Head of caudate nucleus (tissue), 42 donors: ENCODE measurements around the gene MYO18A.

ENCODE experiments used
- DNase-seq, 42 donors: peaks; one replicate each; pipeline versions ENCODE4 v3.0.0 to v3.0.0-alpha.2; 2020 to 2021; ENCODE audit warnings: mixed read lengths in 7 of 42
- intact Hi-C: fragments of 100-400 bp; cut with DNase I; formaldehyde crosslinking; loops from one replicate; pipeline ENCODE4 v1.15.0; 2022

The MYO18A gene

GRCh38 chr17:29079887-29080286 lies 100.3 kb downstream of the MYO18A start:
- no peak for DNase-seq
- intact Hi-C loops: no loop called here

DNA sequence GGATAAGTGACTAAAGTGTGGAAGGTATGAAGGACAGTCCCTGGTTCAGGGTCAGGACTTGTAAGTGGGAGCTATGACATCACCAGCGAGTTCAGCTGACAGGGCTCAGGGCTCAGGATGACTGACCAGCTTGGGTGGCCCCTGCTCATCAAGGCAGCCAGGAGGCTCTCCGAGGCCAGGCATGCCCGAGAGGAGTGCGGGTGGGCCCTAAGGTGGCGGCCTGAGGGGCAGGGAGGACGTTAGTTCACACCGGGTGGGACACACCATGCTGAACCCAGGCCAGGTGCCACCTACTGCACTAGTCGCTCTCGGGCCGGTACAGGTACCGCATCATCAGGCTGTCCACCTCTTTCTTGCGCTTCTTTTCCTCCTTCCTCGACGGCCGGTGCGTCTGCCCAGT lies 100.8 kb downstream of the MYO18A start:
- DNase-seq: no peak
- intact Hi-C loops: no loop called here

DNA sequence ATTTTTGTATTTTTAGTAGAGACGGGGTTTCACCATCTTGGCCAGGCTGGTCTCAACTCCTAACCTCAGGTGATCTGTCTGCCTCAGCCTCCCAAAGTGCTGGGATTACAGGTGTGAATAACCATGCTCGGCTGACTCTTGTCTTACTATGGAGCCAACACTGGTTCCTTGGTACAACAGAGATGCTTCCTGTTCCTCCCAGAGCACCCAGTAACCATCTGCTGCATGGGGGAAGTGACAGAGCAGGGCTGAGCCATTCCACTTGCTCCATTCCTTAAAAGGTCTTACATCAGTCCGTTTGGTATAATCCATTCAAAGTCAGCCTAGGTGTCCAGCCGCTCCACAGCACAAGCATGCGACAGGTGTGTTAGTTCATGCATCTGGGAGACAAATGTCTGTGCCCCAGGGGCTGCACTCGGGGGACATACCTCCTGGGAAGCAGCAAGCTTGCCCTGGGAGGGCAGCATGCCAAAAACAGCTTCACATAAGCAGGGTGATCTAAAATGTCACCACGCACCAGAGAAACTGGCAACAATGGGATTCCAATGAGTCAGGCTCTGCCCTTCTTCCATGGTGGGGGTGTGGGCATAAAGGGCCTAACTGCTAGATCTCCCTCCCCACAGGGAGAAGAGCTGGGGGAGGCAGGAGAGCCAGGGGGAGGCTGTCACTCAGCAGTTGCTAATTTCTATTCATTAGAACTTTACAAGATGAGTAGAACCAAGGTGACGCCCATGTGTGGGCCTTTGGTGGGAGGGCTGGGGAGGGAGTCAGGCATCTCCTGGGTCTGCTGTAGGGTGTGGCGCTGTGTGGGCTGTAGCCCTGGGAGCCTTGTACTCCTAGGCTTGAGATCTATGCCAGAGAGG lies 101.8 kb downstream of the MYO18A start:
- intact Hi-C loops: no loop called here
- DNase-seq: peak; percentile 54 to 96 (median 84)

DNA sequence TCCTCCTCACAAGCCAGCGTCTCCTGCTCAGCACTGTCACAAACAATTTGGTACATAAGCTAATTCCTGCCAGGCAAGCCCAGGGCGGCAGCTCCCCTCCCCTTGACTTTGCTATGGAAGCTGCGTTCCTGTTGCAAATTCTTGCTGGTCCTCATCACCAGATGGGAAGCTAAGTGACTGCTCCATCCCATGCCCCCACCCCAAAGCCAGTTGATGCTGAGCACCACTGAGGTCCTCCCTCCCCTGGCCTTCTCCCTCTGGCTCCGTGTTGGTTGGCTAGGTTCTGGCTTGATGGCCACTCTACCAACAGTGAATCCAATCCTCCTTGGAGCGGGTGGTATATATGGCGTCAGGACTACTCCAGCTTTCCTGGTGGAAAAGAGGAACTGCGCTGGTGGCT lies 102.9 kb downstream of the MYO18A start:
- intact Hi-C loops: no loop called here
- DNase-seq: no peak

GRCh38 chr17:29076722-29077121 lies 103.5 kb downstream of the MYO18A start:
- intact Hi-C loops: no loop called here
- DNase-seq: peak in 40 of 42 donors; percentile 41 to 90 (median 74)

DNA sequence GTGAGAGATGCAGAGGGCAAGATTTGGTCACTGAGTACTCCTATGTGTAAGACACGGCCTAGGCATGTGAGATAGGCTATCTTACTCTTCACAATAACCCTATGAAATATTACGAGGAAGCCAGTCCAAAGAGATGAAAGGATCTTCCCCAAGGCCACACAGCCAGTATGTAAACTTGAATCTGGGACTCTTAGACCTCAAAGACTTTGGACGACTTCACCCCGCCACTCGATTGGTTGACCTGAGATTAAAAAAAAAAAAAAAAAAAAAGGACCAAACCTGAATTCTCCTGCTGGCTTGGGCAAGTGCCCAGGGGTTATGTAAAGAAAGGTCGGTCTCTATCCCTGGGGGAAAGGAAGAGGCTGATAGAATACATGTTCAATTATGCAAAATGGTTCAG lies 104.1 kb downstream of the MYO18A start:
- intact Hi-C loops: no loop called here
- DNase-seq: no peak

DNA sequence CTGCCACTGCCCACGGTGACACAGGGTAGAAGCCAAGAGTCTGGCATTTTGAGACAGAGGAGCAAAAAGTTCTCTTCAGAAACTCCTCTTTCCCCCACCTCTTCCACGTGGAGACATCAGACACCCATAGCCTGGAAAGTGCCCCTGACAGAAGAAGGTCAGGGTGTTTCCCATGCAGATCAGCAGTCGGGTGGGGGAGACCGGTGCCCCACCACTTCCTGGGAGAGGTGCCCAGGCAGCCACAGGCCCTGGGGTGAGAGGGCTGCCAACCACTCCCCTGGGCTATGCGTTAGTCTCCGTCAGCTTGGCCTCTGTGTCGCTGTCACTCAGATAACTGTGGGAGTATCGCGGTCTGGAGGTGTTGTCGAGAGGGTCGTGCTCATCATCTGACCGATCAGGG lies 105.7 kb downstream of the MYO18A start:
- no peak for DNase-seq
- intact Hi-C loops: no loop called here

GRCh38 chr17:29073520-29073919 lies 106.7 kb downstream of the MYO18A start:
- intact Hi-C loops: no loop called here
- DNase-seq: no peak

DNA sequence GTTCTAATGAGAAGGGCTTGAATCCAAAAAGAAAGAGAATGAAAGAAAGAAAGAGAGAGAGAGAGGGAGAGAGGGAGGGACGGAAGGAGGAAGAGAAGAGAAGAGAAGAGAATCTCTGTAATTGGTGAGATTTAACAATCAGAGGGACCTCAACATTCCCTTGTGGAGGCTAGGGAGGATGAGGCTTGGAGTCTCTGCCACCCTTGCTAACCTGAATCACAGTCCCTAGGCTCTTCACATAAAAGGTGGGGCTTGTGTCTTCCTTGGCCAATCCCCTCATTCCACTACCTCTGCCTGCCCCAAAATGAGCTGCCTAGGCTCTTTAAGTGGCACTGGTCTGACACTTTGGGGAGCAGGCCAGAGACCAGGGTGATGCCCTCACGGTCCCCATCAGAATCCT lies 107.2 kb downstream of the MYO18A start:
- no peak for DNase-seq
- intact Hi-C loops: no loop called here

- intact Hi-C loops: no loop called here
- DNase-seq: no peak
These were observed 108.9 kb downstream of the MYO18A start for GRCh38 chr17:29071303-29071702.

- intact Hi-C loops: no loop called here
These were observed 109.4 kb downstream of the MYO18A start for GRCh38 chr17:29070781-29071180.

GRCh38 chr17:29070308-29070707 lies 109.9 kb downstream of the MYO18A start:
- DNase-seq: no peak
- intact Hi-C loops: no loop called here

More at GRCh38 chr17:29070781-29071180, 109.4 kb downstream of the MYO18A start:
- no peak for DNase-seq

DNA sequence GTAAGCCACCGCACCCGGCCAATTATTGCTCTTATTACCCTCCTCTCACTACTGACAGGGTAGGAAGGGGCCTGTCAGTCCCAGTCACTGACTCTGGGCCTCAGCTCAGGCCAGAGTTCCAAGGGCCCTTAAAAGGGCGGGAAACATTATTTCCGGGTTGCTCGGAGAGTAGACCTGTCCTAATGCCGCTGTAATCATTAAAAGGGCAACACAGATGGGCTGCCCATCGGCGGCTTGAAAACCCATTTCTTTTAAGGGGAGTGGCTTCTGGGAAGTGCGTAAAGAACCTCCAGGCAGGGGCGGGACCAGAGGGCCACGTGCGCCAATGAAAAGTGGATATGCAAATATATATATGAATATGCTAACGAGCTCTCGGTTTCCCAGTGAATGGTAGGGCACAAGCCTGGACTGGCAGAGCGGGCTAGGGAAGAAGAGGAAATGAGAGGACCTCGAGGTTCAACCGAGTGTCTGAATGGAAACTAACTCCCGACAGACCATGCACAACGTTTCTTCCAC lies 110.6 kb downstream of the MYO18A start:
- intact Hi-C loops: no loop called here
- no peak for DNase-seq

DNA sequence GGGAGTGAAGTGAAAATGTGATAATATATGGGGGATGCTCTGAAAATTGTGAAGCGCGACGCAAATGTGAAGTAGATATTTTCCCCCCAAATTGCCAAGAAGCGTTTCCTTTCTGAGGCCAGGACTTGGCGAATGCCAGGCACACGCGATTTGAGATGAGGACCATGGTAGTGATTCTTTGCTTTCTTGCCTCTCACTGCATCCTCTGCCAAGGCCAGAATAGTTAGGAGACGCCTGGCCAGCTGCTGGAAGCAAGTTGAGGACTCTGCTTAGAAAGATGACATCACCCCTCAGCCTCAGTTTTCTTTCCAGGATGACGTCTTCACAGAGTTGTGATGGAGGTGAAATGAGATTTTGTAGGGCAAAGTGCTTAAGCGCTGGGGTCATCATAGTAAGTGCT lies 111.4 kb downstream of the MYO18A start:
- peak in 1 of 42 donors; percentile 66 for DNase-seq
- intact Hi-C loops: no loop called here

DNA sequence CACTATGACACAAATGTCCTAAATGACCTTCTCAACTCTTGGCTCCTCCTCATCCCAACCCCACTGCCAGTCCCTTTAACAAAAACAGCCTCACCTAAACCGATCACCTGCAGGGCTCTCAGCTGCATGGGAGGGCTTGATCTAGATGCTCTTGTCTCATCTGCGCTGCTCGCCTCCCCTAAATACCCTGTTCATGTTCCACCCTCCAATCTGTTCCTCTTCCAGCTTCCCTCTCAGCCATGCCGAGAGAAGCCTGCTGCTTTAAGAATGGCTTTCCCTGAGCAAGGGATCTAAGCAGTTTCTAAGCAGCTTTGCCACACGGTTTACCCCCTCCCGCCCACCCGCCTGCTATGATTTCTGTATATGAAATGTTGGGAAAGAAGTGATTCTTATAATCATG lies 113.6 kb downstream of the MYO18A start:
- peak in 3 of 42 donors; percentile 33 to 59 (median 45) for DNase-seq
- intact Hi-C loops: no loop called here

DNA sequence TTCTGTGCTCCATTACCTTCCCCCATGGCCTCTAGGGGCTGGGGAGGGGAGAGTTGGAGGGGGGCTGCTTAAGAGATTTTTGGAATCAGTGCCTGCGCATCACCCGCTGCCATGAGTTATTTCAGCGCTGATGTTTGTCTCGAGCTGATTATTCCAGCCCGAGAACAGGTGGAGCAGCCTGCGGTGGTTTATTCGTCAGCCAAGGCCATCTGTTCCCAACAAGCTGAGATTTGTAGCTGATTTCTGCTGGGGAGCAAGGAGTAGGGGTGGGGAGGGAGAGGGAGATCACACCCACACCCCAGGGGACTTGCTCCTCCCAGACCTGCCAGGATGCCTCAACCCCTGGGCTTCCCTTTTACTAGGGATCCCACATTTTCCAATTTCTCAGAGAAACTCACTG lies 114.2 kb downstream of the MYO18A start:
- DNase-seq: peak in 1 of 42 donors; percentile 57
- intact Hi-C loops: no loop called here

DNA sequence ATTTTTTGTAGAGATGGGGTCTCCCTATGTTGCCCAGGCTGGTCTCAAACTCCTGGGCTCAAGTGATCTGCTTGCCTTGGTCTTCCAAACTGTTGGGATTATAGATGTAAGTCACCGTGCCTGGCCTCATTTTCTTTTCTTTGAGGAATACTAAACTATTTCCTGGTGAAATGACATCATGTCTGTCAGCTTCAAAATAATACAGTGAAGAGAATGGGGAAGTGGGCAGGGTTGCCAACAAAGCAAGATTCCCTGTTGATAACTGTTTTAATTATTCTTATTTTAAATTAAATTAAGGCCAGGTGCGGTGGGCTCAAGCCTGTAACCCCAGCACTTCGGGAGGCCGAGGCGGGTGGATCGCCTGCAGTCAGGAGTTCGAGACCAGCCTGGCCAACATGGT lies 116.2 kb downstream of the MYO18A start:
- intact Hi-C loops: no loop called here
- no peak for DNase-seq

- DNase-seq: no peak
- intact Hi-C loops: no loop called here
These were observed 118.0 kb downstream of the MYO18A start for GRCh38 chr17:29062215-29062614.

- peak in 10 of 42 donors; percentile 28 to 76 (median 58) for DNase-seq
- intact Hi-C loops: no loop called here
These were observed 119.2 kb downstream of the MYO18A start for GRCh38 chr17:29061036-29061435.

- intact Hi-C loops: no loop called here
- DNase-seq: peak in 14 of 42 donors; percentile 37 to 76 (median 51)
These were observed 119.7 kb downstream of the MYO18A start for GRCh38 chr17:29060475-29060874.

- intact Hi-C loops: no loop called here
- DNase-seq: peak in 1 of 42 donors; percentile 33
These were observed 120.9 kb downstream of the MYO18A start for GRCh38 chr17:29059281-29059680.
